Esophagus (tissue), 2 donors: ENCODE data around the gene SNX32. TPM values are rescaled to one million over a fixed set of nuclear protein-coding genes. Genes with fewer than 3 reads are reported as not detected.
A peak's percentile ranks its signal among the peaks of the same experiment; 100 is the strongest.

ENCODE experiments used
- H3K27ac ChIP-seq, 2 donors: one replicate each; pipeline ENCODE4 v1.5.1; 2013; ENCODE audit warnings: low read depth in 2 of 2, mild to moderate bottlenecking in 2 of 2, inconsistent platforms in 1 of 2, low read length in 1 of 2, moderate library complexity in 1 of 2
- H3K27me3 ChIP-seq, 2 donors: one replicate each; pipeline ENCODE4 v1.6.1; 2013; ENCODE audit warnings: low read length in 2 of 2, control low read depth in 1 of 2, mild to moderate bottlenecking in 1 of 2; ENCODE audit not compliant: insufficient read depth in 2 of 2, control insufficient read depth in 1 of 2
- H3K36me3 ChIP-seq, 2 donors: one replicate each; pipeline ENCODE4 v1.6.1; 2013; ENCODE audit warnings: low read length in 1 of 2; ENCODE audit not compliant: control insufficient read depth in 2 of 2, insufficient read depth in 2 of 2
- H3K4me1 ChIP-seq, 2 donors: one replicate each; pipeline ENCODE4 v1.6.1; 2013; ENCODE audit warnings: low read length in 1 of 2; ENCODE audit not compliant: control insufficient read depth in 2 of 2, insufficient read depth in 2 of 2
- H3K4me3 ChIP-seq, 2 donors: one replicate each; pipeline ENCODE4 v1.5.1; 2013; ENCODE audit warnings: low read length in 2 of 2, mild to moderate bottlenecking in 2 of 2, low read depth in 1 of 2, moderate library complexity in 1 of 2
- H3K9me3 ChIP-seq, 2 donors: one replicate each; pipeline ENCODE4 v1.6.1; 2013; ENCODE audit warnings: mild to moderate bottlenecking in 2 of 2, low read depth in 1 of 2, low read length in 1 of 2, moderate library complexity in 1 of 2; ENCODE audit not compliant: control insufficient read depth in 2 of 2, insufficient read depth in 1 of 2
- WGBS, 2 donors: extraction: QIAGEN DNeasy Blood & Tissue Kit; methylation state at CpG; one replicate each; pipeline ENCODE4 v1.1.7; 2013; 5-methylcytosine and 5-hydroxymethylcytosine counted together
- polyA plus RNA-seq, 2 donors: library from polyadenylated mRNA; stranded (reverse); fragments of 200-250 nt; gene quantifications; one replicate each; pipeline ENCODE4 v1.2.3, GENCODE V29; 2013
- donor health status: healthy with polysubstance abuse.
- donor health status: Bipolar disorder and iron deficiency.

SNX32 gene
- under 1 TPM; 0.15 to 0.47 TPM for polyA plus RNA-seq

DNA sequence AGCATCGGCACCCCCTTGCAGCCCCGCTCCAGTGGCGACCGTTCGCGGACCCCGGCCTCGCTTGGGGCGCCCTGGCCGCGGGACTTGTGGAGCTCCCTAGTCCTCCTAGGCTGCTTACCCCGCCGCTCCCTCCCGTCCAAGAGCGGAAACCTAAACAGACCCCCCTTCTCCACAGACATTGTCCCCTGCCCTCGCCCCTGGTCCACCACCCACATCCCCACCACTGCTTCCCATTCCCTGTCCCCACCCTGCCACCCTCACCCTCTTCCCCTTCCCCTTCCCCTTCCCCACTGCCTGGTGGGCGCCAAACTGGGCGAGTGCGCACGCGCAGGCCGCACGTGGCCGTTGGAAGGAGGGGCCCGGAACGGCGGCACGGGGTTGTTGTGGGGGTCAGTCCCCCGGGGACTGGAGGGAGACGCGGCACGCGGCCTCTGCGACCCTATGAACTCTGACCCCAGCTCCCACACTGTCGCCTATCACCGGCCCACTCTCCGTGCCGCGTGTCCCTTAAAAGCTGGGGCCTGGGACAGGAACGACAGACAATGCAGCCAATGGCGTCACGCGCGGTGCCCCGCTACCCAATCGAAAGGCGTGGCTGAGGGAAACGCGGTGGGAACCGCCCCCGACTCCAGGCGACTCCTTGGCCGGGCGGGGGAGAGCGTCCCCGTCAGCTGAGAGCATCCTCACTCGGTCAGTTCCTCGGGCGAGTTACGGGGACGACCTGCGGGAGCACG is at the start of gene SNX32:
Gene SNX32, plus strand, starts transcription at position 667 of the 734 bp plus-strand sequence. CDS start 103 bp downstream, outside the sequence.
- Histone ChIP-seq H3K36me3 (no peaks in the 10 kb centered on the region), H3K27ac (peak within 1 kb of the TSS in 1 of 2 donors; percentile 16), H3K9me3 (no peaks in the 10 kb centered on the region), H3K27me3 (no peaks in the 10 kb centered on the region), H3K4me1 (peaks cover 0 to 12% of the 10 kb centered on the region in 2 donors), H3K4me3 (peak within 1 kb of the TSS; percentile 52 to 53)
- 0 to 1% methylated on average over 63 of the region's 63 CpGs for WGBS, 2 donors

- peak overlapping the region; percentile 33 to 87 for H3K4me3 ChIP-seq
- 79 to 83% methylated on average over 8 of the region's 8 CpGs for WGBS, 2 donors
- peaks cover 0 to 3% of the 10 kb centered on the region in 2 donors for H3K36me3 ChIP-seq
- peaks cover 8 to 35% of the 10 kb centered on the region in 2 donors for H3K4me1 ChIP-seq
- H3K27ac ChIP-seq, result no peak overlapping the region
- no peaks in the 10 kb centered on the region for H3K9me3 ChIP-seq
- no peaks in the 10 kb centered on the region for H3K27me3 ChIP-seq
Measured at GRCh38 chr11:65785319-65786007, 48.3 kb upstream of the SNX32 start.

DNA sequence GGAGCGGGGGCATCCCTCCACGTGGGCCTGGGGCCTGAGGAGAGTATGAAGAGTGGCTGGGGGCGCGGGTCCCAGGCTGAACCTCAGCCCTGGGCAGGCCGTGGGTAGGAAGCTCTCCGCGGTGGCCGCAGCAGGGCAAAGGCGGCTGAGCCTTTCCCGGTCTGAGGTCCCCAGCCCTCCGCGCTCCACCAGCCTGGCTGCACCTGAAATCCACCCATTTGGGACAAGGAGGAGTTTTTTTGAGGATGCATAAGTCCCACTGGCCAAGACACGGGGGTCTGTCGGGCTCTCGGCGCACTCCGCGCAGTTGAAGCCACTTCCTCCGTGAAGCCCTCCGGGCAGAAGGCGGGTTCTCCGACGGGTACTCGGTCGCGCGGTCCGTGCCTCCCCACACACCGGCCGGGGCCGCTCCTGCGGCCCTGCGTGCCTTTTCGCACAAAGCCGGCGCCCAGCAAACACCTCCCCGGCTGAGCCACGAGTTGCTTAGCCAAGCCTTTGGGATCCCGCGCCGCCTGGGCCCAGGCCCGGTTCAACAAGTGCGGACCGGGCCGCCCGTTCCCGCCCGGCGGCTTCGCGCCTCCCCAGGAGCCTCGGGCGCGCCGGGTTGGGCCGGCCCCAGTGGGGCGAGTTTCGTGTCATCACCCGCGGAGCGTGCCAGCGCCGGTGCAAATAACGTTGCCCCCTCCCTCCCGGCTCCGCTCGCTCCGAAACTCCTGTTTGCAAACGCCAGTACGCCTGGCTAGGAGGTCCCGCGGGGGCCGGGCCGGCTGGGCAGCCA is 47.6 kb upstream of the SNX32 start:
- H3K9me3 ChIP-seq, result no peaks in the 10 kb centered on the region
- H3K27me3 ChIP-seq, result no peaks in the 10 kb centered on the region
- H3K4me3 ChIP-seq, result peak overlapping the region; percentile 33 to 87
- 14 to 22% methylated on average over 56 to 74 of the region's 74 CpGs for WGBS, 2 donors
- H3K36me3 ChIP-seq, result peaks cover 0 to 3% of the 10 kb centered on the region in 2 donors
- peaks cover 8 to 40% of the 10 kb centered on the region in 2 donors for H3K4me1 ChIP-seq
- peak overlapping the region; percentile 76 to 82 for H3K27ac ChIP-seq

GRCh38 chr11:65786786-65787636 is 46.8 kb upstream of the SNX32 start, which contains the start of gene OVOL1:
TSS of gene OVOL1 (plus strand) at chr11:65787063. CDS start at chr11:65787374, 311 bp downstream.
- WGBS, 2 donors, result 1 to 2% methylated on average over 82 to 112 of the region's 112 CpGs
- Histone ChIP-seq H3K9me3 (no peaks in the 10 kb centered on the region), H3K36me3 (peaks cover 0 to 3% of the 10 kb centered on the region in 2 donors), H3K27me3 (no peaks in the 10 kb centered on the region), H3K4me3 (peak within 1 kb of the TSS; percentile 79 to 87), H3K4me1 (peaks cover 8 to 42% of the 10 kb centered on the region in 2 donors), H3K27ac (peak within 1 kb of the TSS; percentile 82 to 91)

DNA sequence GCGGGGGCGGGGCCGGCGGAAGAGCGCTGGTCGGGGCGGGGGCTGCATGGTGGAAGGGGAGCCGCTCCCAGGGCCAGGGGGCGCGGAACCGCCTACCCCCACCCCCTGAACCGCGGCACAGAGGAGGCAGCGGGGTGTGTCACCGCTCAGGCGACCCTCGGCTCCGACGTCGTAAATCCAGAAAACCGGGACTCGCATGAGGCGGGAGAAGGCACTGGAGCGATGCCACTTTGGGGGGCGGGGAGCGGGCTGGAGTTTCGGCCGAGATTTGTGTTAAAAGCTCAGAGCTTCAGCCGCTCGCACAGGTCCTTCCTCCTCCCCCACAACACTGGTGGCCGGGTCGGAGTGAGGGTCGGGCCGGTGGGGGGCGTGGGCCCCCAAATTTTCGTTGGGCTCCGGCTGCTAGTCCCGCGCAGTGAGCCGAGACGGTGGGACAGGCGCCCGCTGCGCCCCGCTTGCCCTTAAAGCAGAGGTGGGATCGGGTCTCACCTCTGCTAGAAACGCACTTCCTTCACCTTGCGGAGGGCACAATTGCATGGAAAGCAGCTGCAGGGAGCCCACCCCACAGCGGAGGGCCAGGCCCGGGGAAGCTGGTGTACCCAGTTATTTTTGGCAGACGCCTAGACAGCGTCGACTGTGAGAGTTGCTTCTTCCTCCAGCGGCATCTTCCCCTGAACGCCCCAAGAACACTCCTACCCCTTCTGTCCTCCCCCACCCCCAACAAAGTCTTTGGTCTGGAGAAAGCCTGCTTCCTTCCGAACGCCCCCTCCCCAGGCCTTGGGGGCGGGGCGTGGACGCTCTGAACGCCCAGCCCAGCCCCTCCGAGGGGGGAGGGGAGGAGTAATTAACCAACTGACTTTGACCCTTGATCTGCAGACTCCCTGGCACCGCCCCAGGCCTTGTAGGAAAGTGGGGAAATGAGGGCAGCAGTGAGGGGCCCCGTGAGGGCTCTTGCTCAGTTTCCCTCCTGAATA is 45.8 kb upstream of the SNX32 start:
- Histone ChIP-seq H3K27me3 (no peaks in the 10 kb centered on the region), H3K27ac (peak overlapping the region; percentile 82 to 91), H3K36me3 (peaks cover 0 to 3% of the 10 kb centered on the region in 2 donors), H3K4me1 (peaks cover 8 to 39% of the 10 kb centered on the region in 2 donors), H3K9me3 (no peaks in the 10 kb centered on the region), H3K4me3 (peak overlapping the region; percentile 79 to 87)
- WGBS, 2 donors, result 3 to 4% methylated on average over 57 to 64 of the region's 64 CpGs

DNA sequence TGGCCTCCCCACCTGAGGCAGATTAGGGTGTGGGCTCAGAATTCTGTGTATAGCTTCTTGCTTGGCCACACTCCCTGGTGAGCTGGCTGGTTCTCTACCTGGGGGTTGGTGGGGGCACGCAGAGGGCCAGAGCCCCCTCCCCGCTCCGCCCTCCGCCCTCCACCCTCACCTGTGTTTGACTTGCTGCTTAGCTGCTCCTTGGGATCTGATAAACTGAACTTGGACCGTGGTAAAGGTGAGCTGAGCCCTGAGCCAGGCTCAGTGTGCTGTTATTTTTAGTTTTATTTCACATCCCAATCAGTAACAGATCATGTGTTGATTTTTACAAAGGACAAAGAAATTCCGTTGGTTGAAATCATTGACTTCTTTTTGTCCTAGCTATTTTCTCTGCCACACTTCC is 44.9 kb upstream of the SNX32 start:
- 68 to 79% methylated on average over 5 to 6 of the region's 6 CpGs for WGBS, 2 donors
- H3K4me3 ChIP-seq, result peak overlapping the region; percentile 79 to 87
- peaks cover 0 to 3% of the 10 kb centered on the region in 2 donors for H3K36me3 ChIP-seq
- no peaks in the 10 kb centered on the region for H3K27me3 ChIP-seq
- H3K9me3 ChIP-seq, result no peaks in the 10 kb centered on the region
- H3K4me1 ChIP-seq, result peaks cover 8 to 42% of the 10 kb centered on the region in 2 donors
- peak overlapping the region in 1 of 2 donors; percentile 91 for H3K27ac ChIP-seq

- no peaks in the 10 kb centered on the region for H3K27me3 ChIP-seq
- H3K4me3 ChIP-seq, result peak overlapping the region; percentile 79 to 87
Measured at GRCh38 chr11:65789230-65790103, 44.3 kb upstream of the SNX32 start.

More at GRCh38 chr11:65789230-65790103, 44.3 kb upstream of the SNX32 start:
- Histone ChIP-seq H3K9me3 (no peaks in the 10 kb centered on the region), H3K27ac (peak overlapping the region; percentile 94 to 95), H3K4me1 (peaks cover 8 to 43% of the 10 kb centered on the region in 2 donors), H3K36me3 (peaks cover 0 to 10% of the 10 kb centered on the region in 2 donors)
- 68 to 71% methylated on average over 14 of the region's 14 CpGs for WGBS, 2 donors
